Activated T-cell treated with anti-CD3 and anti-CD28 coated beads for 24 hours (primary cell): ENCODE results near the gene RYR3.
"Not testable (repeated sequence)": the region's sequence is repeated elsewhere in the genome, so short reads cannot be mapped to it uniquely, and the experiment has no call there.

Experiments
- DNase-seq: peaks from one replicate; pipeline ENCODE4 v3.0.0-alpha.2; 2020; ENCODE audit warnings: low read depth

RYR3 gene

GRCh38 chr15:33773969-33774368 is 463.2 kb downstream of the RYR3 start:
- no peak for DNase-seq

GRCh38 chr15:33778852-33779251 is 468.1 kb downstream of the RYR3 start:
- DNase-seq: no peak

- no peak for DNase-seq
These were observed 469.4 kb downstream of the RYR3 start for GRCh38 chr15:33780011-33780768.

DNA sequence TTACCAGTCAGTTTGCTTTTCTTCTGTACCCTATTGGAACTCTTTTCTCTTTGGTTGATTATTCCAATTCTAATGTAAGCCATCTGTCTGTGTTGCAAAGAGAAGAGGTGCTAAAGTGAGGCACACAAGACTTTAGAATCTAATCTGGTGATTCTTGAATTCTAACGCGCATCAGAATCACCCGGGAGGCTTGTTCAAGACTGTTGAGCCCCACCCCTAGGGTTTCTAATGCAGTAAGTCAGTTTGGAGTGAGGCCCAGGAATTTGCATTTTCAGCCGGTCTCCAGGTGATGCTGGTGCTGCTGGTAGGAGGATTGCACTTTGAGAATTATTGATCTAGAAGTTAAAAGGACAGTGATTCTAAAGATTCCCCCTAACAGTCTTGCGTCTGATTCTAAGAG is 472.2 kb downstream of the RYR3 start:
- no peak for DNase-seq

- DNase-seq: no peak
These were observed 474.6 kb downstream of the RYR3 start for GRCh38 chr15:33785366-33785765.

- no peak for DNase-seq
These were observed 478.3 kb downstream of the RYR3 start for GRCh38 chr15:33788906-33789540.

DNA sequence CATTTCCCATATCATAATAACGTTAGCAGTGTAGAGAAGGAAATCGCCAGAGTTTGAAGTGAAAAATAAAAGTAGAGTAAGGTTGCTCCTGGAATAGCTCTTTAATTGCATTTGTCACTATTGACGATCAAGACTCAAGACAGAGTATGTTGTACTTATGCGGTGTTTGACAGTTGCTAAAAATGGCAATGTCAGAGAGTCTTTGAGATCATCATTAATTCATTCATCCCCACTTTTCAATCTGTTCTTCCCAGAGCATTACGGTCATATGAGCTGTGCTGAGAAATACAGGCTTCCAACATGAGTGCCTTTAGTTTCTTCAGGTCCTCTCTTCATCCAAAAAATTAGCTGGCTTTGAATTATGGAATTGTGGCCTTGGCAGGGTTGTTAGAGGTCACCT is 483.7 kb downstream of the RYR3 start:
- no peak for DNase-seq

DNA sequence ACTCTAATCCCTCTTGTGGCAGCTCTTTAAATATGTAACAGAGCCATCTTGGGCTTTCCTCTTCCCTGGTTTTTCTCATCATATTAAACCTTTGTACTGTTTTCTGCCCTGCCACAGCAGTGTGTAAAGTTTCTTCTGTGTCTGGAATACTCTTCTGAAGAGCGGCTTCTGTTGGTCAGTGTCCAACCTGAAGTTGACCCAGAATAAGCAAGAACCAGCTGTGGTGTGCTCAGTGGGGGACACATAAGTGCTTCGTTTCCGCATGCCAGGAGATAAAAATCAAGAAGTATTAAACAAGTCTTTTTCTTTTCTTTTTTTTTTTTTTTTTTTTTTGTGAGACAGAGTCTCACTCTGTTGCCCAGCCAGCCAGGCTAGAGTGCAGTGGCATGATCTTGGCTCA is 484.3 kb downstream of the RYR3 start:
- no peak for DNase-seq

- DNase-seq: no peak
These were observed 486.9 kb downstream of the RYR3 start for GRCh38 chr15:33797651-33798050.

- no peak for DNase-seq
These were observed 491.2 kb downstream of the RYR3 start for GRCh38 chr15:33801954-33802353.

- DNase-seq: no peak
These were observed 496.9 kb downstream of the RYR3 start for GRCh38 chr15:33807665-33808064.

- no peak for DNase-seq
These were observed 498.1 kb downstream of the RYR3 start for GRCh38 chr15:33808720-33809457.

- DNase-seq: no peak
These were observed 499.4 kb downstream of the RYR3 start for GRCh38 chr15:33810073-33810595.

GRCh38 chr15:33810806-33811205 is 500.0 kb downstream of the RYR3 start:
- no peak for DNase-seq

DNA sequence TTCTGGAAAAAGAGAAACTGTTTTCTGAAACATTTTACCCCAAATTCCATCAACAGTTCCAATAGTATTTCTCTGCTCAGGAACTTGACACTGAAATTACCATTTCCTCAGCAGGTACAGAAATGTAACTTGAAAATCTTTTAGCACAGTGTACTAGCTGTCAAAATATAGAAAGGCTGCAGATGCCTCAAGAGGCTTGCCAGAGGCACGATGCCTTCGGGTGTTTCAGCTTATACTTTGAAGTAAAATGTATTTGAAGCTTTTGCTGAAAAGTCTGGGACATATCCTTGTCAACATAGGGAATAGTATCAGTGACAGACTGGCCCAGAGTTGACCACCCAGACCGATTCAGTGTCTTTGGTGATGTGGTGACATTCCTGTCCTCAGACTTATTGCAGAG is 503.1 kb downstream of the RYR3 start:
- DNase-seq: no peak

- not testable (repeated sequence) for DNase-seq
These were observed 508.7 kb downstream of the RYR3 start for GRCh38 chr15:33819499-33819898.

GRCh38 chr15:33822479-33822878 is 511.7 kb downstream of the RYR3 start:
- no peak for DNase-seq

- DNase-seq: no peak
These were observed 512.4 kb downstream of the RYR3 start for GRCh38 chr15:33823119-33823518.

DNA sequence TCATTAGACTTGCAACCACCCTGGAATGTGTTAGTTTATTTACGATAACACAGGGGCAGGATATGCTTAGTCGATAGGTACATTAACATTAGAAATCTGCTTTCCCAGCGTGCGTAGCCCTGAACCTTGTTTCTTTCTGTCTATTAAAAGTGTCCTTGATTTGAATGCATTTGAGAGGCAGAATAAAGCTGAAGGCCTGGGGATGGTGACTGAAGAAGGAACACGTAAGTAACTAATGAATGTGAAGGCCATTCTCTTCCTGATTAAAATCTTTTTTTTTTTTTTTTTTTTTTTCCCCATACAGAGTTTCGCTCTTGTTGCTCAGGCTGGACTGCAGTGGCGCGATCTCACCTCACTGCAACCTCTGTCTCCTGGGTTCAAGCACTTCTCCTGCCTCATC is 514.7 kb downstream of the RYR3 start:
- DNase-seq: no peak

GRCh38 chr15:33826201-33826600 is 515.4 kb downstream of the RYR3 start:
- DNase-seq: no peak

DNA sequence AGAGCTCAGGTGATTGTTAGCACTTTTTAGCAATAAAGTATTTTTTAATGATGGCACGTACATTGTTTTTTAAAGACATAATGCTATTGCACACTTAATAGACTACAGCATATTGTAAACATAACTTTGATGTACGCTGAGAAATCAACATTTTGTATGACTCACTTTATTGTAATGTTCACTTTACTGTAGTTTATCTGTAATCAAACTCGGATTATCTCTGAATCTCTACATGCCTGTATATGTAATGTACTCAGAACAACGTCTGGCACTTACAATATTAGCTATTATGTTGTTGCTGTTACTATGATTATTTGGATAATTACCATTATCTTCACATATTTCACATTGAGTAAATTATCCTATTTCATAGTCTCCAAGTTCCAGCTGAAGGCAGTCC is 519.6 kb downstream of the RYR3 start:
- no peak for DNase-seq

GRCh38 chr15:33831646-33832045 is 520.9 kb downstream of the RYR3 start:
- DNase-seq: no peak
